ENCODE data around the gene PHYKPL.

- TF ChIP-seq POLR2AphosphoS5 (IDR thresholded peaks at IDR 0.05; ENCODE audit: low read depth) (no peak), CTCF (IDR thresholded peaks at IDR 0.05; ENCODE audit: insufficient read depth, low read length) (no peak)
These were observed 35.3 kb upstream of the PHYKPL start for GRCh38 chr5:178267876-178268275.
